Neural progenitor cell (in vitro differentiated cells): ENCODE results near the gene TRAF3. TPM values are rescaled to one million over a fixed set of nuclear protein-coding genes. Genes with fewer than 3 reads are reported as not detected.

Experiments used
- DNase-seq: peaks from one replicate; pipeline ENCODE4 v3.0.0-alpha.2; 2016; ENCODE audit warnings: low spot score
- H2AFZ ChIP-seq: fragments of 200-600 bp; sonication (generic); replicated peaks from 2 replicates; pipeline ENCODE4 v1.6.1; 2016; ENCODE audit warnings: antibody characterized with exemption
- H3F3A ChIP-seq: fragments of 200-600 bp; sonication (generic); 2 replicates; pipeline ENCODE4 v1.6.1; 2016; ENCODE audit warnings: antibody characterized with exemption, low read depth
- H3K27ac ChIP-seq: fragments of 200-600 bp; sonication (generic); 2 replicates; pipeline ENCODE4 v1.5.1; 2016; ENCODE audit warnings: mild to moderate bottlenecking
- H3K27me3 ChIP-seq: fragments of 200-600 bp; sonication (generic); 2 replicates; pipeline ENCODE4 v1.6.1; 2016; ENCODE audit warnings: mild to moderate bottlenecking, moderate library complexity
- H3K36me3 ChIP-seq: fragments of 200-600 bp; sonication (generic); 2 replicates; pipeline ENCODE4 v1.5.1; 2016
- H3K4me1 ChIP-seq: fragments of 200-600 bp; sonication (generic); 2 replicates; pipeline ENCODE4 v1.6.1; 2016; ENCODE audit warnings: mixed run types
- H3K4me2 ChIP-seq: fragments of 200-600 bp; sonication (generic); 2 replicates; pipeline ENCODE4 v1.6.1; 2016
- H3K4me3 ChIP-seq: fragments of 200-600 bp; sonication (generic); 2 replicates; pipeline ENCODE4 v1.5.1; 2016
- H3K79me2 ChIP-seq: fragments of 200-600 bp; sonication (generic); 2 replicates; pipeline ENCODE4 v1.6.1; 2016; ENCODE audit warnings: low read depth
- H3K9ac ChIP-seq: fragments of 200-600 bp; sonication (generic); 2 replicates; pipeline ENCODE4 v1.6.1; 2016
- H3K9me3 ChIP-seq: fragments of 200-600 bp; sonication (generic); 2 replicates; pipeline ENCODE4 v1.5.1; 2016; ENCODE audit warnings: low read depth
- H4K20me1 ChIP-seq: fragments of 200-600 bp; sonication (generic); 2 replicates; pipeline ENCODE4 v1.6.1; 2016; ENCODE audit warnings: low read depth
- H3K27ac Mint-ChIP-seq: 3 replicates; pipeline ENCODE4 v1.8.0; 2021; ENCODE audit warnings: mixed read lengths
- H3K27me3 Mint-ChIP-seq: 2 replicates; pipeline ENCODE4 v1.8.0; 2022; ENCODE audit warnings: low read depth, mild to moderate bottlenecking, inconsistent platforms, moderate library complexity, mixed read lengths; ENCODE audit not compliant: insufficient read depth
- H3K36me3 Mint-ChIP-seq: 3 replicates; pipeline ENCODE4 v1.8.0; 2021; ENCODE audit warnings: mixed read lengths
- H3K4me1 Mint-ChIP-seq: 3 replicates; pipeline ENCODE4 v1.8.0; 2021; ENCODE audit warnings: mixed read lengths
- H3K4me3 Mint-ChIP-seq: 3 replicates; pipeline ENCODE4 v1.8.0; 2021; ENCODE audit warnings: mild to moderate bottlenecking, moderate library complexity, mixed read lengths
- H3K9me3 Mint-ChIP-seq: 3 replicates; pipeline ENCODE4 v1.8.0; 2020; ENCODE audit warnings: mixed read lengths
- CTCF ChIP-seq: fragments of 200-600 bp; sonication (generic); IDR thresholded peaks from 2 replicates; pipeline ENCODE4 v1.5.1; 2017; ENCODE audit warnings: antibody characterized with exemption, mild to moderate bottlenecking
- EZH2 ChIP-seq: fragments of 200-600 bp; sonication (generic); IDR thresholded peaks from 2 replicates; pipeline ENCODE4 v1.6.1; 2017; ENCODE audit warnings: antibody characterized with exemption, mild to moderate bottlenecking, moderate library complexity
- EZH2phosphoT487 ChIP-seq: fragments of 200-600 bp; sonication (generic); IDR thresholded peaks from 2 replicates; pipeline ENCODE4 v1.6.1; 2017; ENCODE audit warnings: antibody characterized with exemption
- total RNA-seq: library from RNA; depleted of rRNA; stranded (reverse); fragments of >200 nt; gene quantifications from 2 replicates; pipeline ENCODE4 v1.2.3, GENCODE V29; 2015; ENCODE audit warnings: low replicate concordance

TRAF3 gene
- total RNA-seq, 1 donor from 2014 or later = 18.1 TPM

GRCh38 chr14:102900631-102901571, 123.7 kb downstream of the TRAF3 start:
- H3K4me1 ChIP-seq = no peaks in the 10 kb centered on the region
- Mint-ChIP-seq H3K4me3 (no peak overlapping the region), H3K4me1 (peaks cover 9% of the 10 kb centered on the region), H3K9me3 (no peaks in the 10 kb centered on the region), H3K27ac (peak overlapping the region; percentile 44), H3K36me3 (peaks cover 22% of the 10 kb centered on the region), H3K27me3 (peaks cover 2% of the 10 kb centered on the region)
- no peak overlapping the region for H2AFZ ChIP-seq
- H3K4me2 ChIP-seq = no peak overlapping the region
- no peak overlapping the region for H3K4me3 ChIP-seq
- no peaks in the 10 kb centered on the region for H3K9me3 ChIP-seq
- H4K20me1 ChIP-seq = no peaks in the 10 kb centered on the region
- H3F3A ChIP-seq = no peaks in the 10 kb centered on the region
- no peaks in the 10 kb centered on the region for H3K27me3 ChIP-seq
- no peak overlapping the region for H3K27ac ChIP-seq
- H3K36me3 ChIP-seq = peaks cover under 1% of the 10 kb centered on the region
- no peak overlapping the region for H3K9ac ChIP-seq
- TF ChIP-seq EZH2 = no peak
- TF ChIP-seq EZH2phosphoT487 = no peak
- TF ChIP-seq CTCF = no peak
- no peak for DNase-seq
- no peaks in the 10 kb centered on the region for H3K79me2 ChIP-seq

GRCh38 chr14:102901633-102902032, 124.4 kb downstream of the TRAF3 start:
- no peak overlapping the region for H3K9ac ChIP-seq
- Mint-ChIP-seq H3K4me1 (peaks cover 9% of the 10 kb centered on the region), H3K27ac (peak overlapping the region; percentile 44), H3K36me3 (peaks cover 26% of the 10 kb centered on the region), H3K4me3 (no peak overlapping the region), H3K9me3 (peaks cover 3% of the 10 kb centered on the region), H3K27me3 (peaks cover 2% of the 10 kb centered on the region)
- H3K4me1 ChIP-seq = no peaks in the 10 kb centered on the region
- no peaks in the 10 kb centered on the region for H3K79me2 ChIP-seq
- H3K27ac ChIP-seq = no peak overlapping the region
- H3F3A ChIP-seq = no peaks in the 10 kb centered on the region
- H3K27me3 ChIP-seq = no peaks in the 10 kb centered on the region
- TF ChIP-seq EZH2phosphoT487 (no peak), EZH2 (no peak), CTCF (no peak)
- no peaks in the 10 kb centered on the region for H3K9me3 ChIP-seq
- no peak overlapping the region for H3K4me2 ChIP-seq
- no peak for DNase-seq
- H3K36me3 ChIP-seq = peaks cover 6% of the 10 kb centered on the region
- no peak overlapping the region for H2AFZ ChIP-seq
- H3K4me3 ChIP-seq = no peak overlapping the region
- H4K20me1 ChIP-seq = no peaks in the 10 kb centered on the region

DNA sequence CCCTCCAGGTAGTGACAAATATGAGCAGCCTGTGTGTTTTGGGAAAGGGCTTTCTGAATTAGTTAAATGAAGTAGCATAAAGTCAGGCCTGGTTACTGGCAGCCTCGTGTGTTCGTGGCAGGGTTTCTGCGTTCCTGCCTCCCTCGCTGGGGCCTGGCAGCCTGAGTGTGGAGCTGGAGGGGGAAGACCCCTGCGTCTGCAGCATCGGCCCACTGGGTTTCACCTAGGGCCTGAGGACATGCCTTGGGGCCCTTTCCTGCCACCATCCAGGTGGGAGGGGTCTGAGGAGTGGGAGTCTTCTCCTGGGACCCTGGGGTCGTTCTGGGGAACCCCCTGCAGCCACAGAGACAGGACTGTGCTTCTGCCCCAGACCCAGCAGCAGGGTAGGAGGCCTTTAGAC, 124.8 kb downstream of the TRAF3 start:
- Histone ChIP-seq H3K27ac (no peak overlapping the region), H3K79me2 (no peaks in the 10 kb centered on the region), H3K4me2 (no peak overlapping the region), H3K9me3 (no peaks in the 10 kb centered on the region), H3K4me1 (no peaks in the 10 kb centered on the region), H4K20me1 (no peaks in the 10 kb centered on the region), H3K36me3 (peaks cover 6% of the 10 kb centered on the region), H3F3A (no peaks in the 10 kb centered on the region), H2AFZ (no peak overlapping the region), H3K9ac (no peak overlapping the region), H3K4me3 (no peak overlapping the region), H3K27me3 (no peaks in the 10 kb centered on the region)
- no peak for DNase-seq
- Mint-ChIP-seq H3K27ac (no peak overlapping the region), H3K4me1 (peaks cover 9% of the 10 kb centered on the region), H3K9me3 (peaks cover 5% of the 10 kb centered on the region), H3K27me3 (peaks cover 2% of the 10 kb centered on the region), H3K36me3 (peaks cover 29% of the 10 kb centered on the region), H3K4me3 (no peak overlapping the region)
- TF ChIP-seq CTCF (no peak), EZH2phosphoT487 (no peak), EZH2 (no peak)
